K562 (cell line): ENCODE data around the gene KDM2B.

Source experiments
- ATF6 ChIP-seq: sonication (generic); formaldehyde crosslinking; IDR thresholded peaks from 2 replicates; pipeline ENCODE4 v1.4.0; 2020; ENCODE audit warnings: mild to moderate bottlenecking, missing genetic modification reagents
- ATF7 ChIP-seq: fragments of 450-650 bp; IDR thresholded peaks from 2 replicates; pipeline ENCODE4 v1.7.1; 2014; ENCODE audit warnings: mild to moderate bottlenecking, moderate library complexity
- CAMTA2 ChIP-seq: fragments of 250-450 bp; sonication (Bioruptor Pico); conservative IDR thresholded peaks from 2 replicates; pipeline ENCODE4 v1.5.1; 2022
- CHD1 ChIP-seq: fragments of 200-600 bp; sonication (generic); IDR thresholded peaks from one replicate; pipeline ENCODE4 v1.6.1; 2012; ENCODE audit warnings: mild to moderate bottlenecking, moderate library complexity, low read length, inconsistent platforms
- HMGXB4 ChIP-seq: sonication (generic); formaldehyde crosslinking; IDR thresholded peaks from 2 replicates; pipeline ENCODE4 v1.8.1; 2023; ENCODE audit warnings: mild to moderate bottlenecking, missing genetic modification reagents
- MBD2 ChIP-seq: sonication (generic); IDR thresholded peaks from 2 replicates; pipeline ENCODE4 v1.6.1; 2016; ENCODE audit warnings: low read depth, borderline replicate concordance
- NFIX ChIP-seq: fragments of 250-450 bp; sonication (Bioruptor Pico); IDR thresholded peaks from 2 replicates; pipeline ENCODE4 v1.4.0; 2020; ENCODE audit warnings: low read depth, mild to moderate bottlenecking, moderate library complexity
- POLR2A ChIP-seq: fragments of 450-650 bp; conservative IDR thresholded peaks from 2 replicates; pipeline ENCODE4 v1.6.1; 2016
- RAD21 ChIP-seq, 2 experiments: fragments of 250-450 bp in 1 of 2; fragments of 450-650 bp in 1 of 2; sonication (Bioruptor Pico) in 1 of 2; formaldehyde crosslinking in 1 of 2; IDR thresholded peaks in 1 of 2; conservative IDR thresholded peaks in 1 of 2; 2 replicates each; pipeline versions ENCODE4 v1.4.0 to v1.8.0; 2020 to 2022; ENCODE audit warnings: mild to moderate bottlenecking in 2 of 2, moderate library complexity in 1 of 2
- SREBF1 ChIP-seq: fragments of 150-350 bp; IDR thresholded peaks from 2 replicates; pipeline ENCODE4 v1.6.1; 2014; ENCODE audit warnings: antibody characterized with exemption, low read depth, low read length, borderline replicate concordance
- TAF15 ChIP-seq: fragments of 200-400 bp; formaldehyde crosslinking; IDR thresholded peaks from 2 replicates; pipeline ENCODE4 v1.6.1; 2017; ENCODE audit warnings: mild to moderate bottlenecking, low read depth, low read length, moderate library complexity
- ZBTB33 ChIP-seq: sonication (generic); formaldehyde crosslinking; IDR thresholded peaks from 2 replicates; pipeline ENCODE4 v1.8.1; 2023; ENCODE audit warnings: mild to moderate bottlenecking, missing genetic modification reagents
- ZFP30 ChIP-seq: fragments of 250-450 bp; sonication (Bioruptor Pico); IDR thresholded peaks from 2 replicates; pipeline ENCODE4 v1.8.0; 2022; ENCODE audit warnings: moderate library complexity, mild to moderate bottlenecking, inconsistent platforms, borderline replicate concordance

GRCh38 chr12:121390856-121391255, 190.0 kb downstream of the KDM2B start:
- TF ChIP-seq TAF15, result no peak
- TF ChIP-seq POLR2A, result no peak
- TF ChIP-seq ATF7, result no peak
- TF ChIP-seq ZBTB33 (CRISPR knock-in tag), result no peak
- no peak for TF ChIP-seq RAD21 (CRISPR knock-in tag; conservative IDR thresholded peaks at IDR 0.05 in 1 of 2, IDR thresholded peaks at IDR 0.05 in 1 of 2)
- TF ChIP-seq ZFP30 (CRISPR knock-in tag), result no peak
- no peak for TF ChIP-seq CHD1
- no peak for TF ChIP-seq NFIX (CRISPR knock-in tag)
- no peak for TF ChIP-seq MBD2
- TF ChIP-seq CAMTA2 (CRISPR knock-in tag), result no peak
- TF ChIP-seq SREBF1, result no peak
- no peak for TF ChIP-seq HMGXB4 (CRISPR knock-in tag)
- TF ChIP-seq ATF6 (CRISPR knock-in tag), result no peak
